NCI-H1092 treated with DMSO at 0.1 percent for 48 hours (cell line): Measurements from ENCODE around the gene PROSER2.
"Not testable (repeated sequence)": the region's sequence is repeated elsewhere in the genome, so short reads cannot be mapped to it uniquely, and the experiment has no call there.

Experiments
- DNase-seq: peaks from one replicate; lab custom pipeline; 2025; lab: John Stamatoyannopoulos, UW

The PROSER2 gene

DNA sequence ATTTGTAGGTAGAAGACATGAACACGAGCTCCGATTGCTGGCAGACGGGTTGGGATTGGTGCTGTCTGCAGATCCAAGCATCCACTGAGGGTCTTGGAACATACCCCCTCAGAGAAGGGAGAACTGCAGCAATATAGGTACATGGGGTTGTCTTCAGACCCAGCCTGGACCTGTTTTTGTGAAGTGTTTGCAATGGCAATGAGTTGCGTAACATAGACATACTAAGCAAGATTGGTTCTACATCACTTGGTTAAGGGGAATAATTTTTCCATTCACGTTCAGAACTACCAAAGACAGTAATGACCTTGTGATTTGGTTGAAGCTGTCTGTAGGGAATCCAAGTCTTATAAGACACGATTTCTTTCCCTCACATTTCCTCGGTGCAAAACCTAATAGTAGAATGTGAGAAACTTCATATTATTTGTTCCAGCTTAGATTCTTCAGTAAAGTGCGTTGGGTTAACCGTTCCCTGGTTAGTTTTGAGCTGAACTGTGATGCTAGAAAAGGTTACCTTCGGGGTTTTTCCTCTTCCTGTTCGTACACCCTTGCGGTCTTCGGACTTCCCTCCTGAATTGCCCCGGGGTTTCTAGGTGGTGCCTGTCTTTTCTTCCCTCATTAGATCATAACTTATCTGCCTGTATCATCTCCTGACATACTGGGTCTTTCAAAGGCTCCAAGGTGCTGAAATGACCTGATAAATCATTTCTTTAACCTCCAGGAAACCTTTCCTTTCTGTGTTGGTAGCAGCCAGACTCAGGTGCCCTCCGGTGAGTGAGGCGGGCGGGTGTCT lies 14.4 kb downstream of the PROSER2 start:
- no peak for DNase-seq

DNA sequence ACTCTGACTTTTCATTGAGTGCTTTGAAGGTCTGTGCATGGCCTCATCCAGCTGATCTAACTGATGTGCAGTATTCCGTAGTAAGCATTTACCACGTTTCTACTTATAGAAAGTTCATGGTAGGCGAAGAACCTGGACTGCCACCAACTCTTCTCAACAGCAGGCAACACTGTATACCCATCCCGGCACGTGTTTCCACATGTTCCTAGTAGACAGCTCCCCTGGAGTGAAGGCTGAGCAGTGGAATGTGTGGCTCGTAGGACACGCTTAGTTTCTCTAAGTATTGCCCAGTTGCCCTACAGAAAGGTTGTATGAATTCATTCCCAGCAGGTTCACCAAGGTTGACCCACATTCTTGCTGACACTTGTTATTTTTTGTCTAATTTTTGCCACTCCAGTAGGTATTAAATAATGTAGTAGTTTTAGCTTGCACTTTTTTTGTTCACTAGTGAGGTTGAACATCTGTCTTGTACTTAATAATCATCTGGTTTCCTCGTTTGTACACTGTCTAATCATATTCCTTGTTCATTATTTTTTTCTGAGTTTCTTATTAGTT lies 15.2 kb downstream of the PROSER2 start:
- no peak for DNase-seq

DNA sequence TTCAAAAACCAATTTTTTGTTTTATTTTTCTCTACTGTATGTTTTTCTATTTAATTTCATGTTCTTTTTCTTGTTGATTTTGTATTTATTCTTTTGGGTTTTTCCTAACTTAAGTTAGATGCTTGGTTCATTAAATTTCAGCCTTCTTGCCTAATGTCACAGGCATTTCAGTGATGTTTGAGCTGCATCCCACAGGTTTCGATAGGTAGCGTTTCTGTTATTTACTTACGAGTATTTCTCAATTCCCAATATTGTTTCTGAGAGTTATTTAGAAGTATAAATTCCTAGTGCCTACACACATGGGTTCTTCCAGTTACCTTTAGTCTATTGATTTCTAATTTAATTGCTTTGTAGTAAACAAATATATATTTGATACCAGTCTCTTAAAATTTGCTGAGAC lies 18.2 kb downstream of the PROSER2 start:
- DNase-seq: no peak

DNA sequence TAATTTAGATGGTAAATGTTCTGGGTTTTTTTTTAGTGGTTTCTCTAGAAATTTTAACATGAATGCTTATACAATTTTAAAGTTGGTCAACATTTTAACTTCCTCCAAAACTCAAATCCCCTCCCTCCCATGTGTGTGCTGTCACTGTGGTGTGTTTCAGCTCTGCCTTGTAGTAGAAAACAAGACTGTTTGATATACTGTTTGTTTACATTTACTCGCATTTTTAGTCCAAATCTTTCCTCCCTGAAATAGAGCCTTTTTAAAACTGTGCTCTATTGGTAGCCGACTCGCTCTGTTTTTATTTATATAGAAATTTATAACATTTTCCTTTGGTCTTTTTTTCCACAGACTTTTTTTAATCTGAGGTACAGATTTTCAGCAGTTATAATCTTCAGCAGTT lies 19.3 kb downstream of the PROSER2 start:
- no peak for DNase-seq

DNA sequence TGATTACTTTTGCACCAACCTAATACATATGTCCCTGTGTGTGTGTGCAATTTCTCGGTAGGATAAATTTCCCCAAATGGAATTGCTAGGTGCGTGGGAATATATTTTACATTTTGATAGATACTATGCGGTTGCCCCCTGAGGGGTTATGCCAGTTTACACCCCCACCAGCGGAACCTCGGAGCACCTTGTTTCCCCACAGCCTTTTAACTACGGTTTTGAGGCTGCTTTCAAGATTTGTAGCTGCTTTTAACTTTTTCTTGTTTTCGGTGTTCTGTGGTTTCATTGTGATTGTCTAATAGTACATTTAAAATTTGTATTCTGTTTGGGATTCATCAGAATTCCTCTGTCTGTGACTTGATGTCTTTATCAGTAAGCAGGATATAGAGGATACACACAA lies 22.0 kb downstream of the PROSER2 start:
- DNase-seq: no peak

DNA sequence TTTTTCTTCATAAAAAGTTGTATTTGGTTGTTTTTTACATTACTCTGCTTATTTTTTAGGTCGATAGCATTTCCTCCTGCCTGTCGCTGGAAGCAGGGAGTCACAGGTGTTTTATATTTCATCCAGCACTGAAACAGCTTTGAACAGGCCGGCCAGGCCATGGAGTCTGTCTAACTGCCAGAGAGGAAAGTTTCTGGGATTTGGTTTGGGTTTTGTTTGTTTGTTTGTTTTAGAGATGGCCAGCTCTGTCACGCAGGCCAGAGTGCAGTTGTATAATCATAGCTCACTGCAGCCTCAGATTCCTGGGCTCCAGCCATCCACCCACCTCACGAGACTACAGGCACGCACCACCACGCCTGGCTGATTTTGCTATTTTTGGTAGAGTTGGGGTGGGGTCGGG lies 23.4 kb downstream of the PROSER2 start:
- DNase-seq: no peak

DNA sequence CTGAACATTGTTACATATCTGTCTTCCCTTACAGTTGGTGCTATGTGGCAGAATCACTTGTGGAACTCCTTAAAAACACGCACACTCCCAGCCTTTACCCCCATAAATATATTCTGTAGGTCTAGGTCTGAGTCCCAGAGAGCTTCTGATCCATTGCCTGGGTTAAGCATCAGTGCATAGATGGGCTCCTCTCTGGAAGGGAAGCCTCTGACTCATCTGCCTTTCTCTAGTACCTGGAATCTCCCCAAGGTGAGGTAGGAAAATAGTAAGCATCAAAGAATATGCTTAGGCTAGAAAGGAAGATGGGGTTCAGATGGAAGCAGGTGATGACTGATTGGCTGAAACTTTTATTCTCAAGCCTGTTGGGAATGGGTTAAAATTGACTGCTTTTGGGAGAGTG lies 26.1 kb downstream of the PROSER2 start:
- no peak for DNase-seq

DNA sequence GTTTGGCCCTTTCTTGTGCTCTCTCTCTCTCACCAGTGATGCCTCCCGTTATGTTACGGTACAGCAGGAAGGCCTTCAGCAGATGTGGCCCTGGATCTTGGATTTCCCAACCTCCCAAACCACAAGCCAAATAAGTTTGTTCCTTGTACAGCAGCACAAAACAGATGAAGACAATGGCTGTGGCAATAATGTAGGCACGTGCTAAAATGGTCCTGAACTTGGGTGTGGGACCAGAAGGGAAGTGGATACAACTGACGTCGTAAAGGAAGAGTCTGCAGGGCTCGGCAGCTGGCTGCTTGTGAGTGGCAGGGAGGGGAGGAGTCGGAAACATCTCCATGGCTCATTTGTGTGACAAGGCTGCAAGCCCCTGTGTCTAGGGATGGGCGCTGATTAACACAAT lies 26.8 kb downstream of the PROSER2 start:
- no peak for DNase-seq

DNA sequence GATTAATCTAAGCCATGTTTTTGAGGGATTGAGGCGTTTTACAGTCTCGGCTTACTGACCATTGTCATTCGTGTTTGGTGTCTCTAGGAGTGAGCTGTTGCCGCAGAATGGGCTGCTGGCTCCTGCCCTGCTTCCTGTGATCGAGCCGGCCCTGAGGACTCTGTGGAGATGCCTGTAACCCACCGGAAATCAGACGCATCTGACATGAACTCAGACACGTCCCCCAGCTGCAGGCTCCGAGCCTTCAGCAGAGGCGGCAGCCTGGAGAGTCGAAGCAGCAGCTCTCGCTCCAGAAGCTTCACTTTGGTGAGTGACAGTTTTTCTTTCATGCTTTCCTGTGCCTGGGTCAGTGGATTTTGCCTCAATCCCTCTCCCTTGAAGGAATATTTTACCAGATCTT lies 28.8 kb downstream of the PROSER2 start:
- no peak for DNase-seq

DNA sequence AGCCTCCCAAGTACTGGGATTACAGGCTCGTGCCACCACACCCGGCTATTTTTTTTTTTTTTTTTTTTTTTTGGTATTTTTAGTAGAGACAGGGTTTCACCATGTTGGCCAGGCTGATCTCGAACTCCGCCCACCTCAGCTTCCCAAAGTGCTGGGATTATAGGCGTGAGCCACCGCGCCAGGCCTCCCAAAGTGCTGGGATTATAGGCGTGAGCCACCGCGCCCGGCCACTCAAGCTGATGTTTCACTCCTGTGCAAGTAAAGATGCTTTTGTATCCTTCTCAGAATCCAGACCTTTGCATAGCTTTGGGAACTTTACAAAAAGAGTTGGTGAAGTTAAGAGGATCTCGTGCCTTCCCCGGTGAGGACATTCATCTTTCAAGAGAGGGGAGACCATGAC lies 29.5 kb downstream of the PROSER2 start:
- DNase-seq: not testable (repeated sequence)

DNA sequence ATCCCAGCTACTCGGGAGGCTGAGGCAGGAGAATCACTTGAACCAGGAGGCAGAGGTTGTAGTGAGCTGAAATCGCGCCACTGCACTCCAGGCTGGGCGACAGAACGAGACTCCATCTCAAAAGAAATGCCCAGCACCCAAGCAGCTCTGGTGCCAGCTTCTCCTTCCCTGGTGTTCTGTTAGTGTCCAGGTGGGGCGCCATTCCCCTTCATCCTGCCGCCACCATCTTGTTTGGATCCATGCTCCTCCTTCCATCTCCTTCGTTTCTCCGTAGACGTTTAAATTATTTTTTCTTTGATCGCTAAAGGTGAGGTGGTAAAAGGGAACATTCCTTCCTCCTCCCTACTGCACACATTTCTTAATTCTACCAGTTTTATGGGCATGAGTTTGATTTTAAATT lies 30.3 kb downstream of the PROSER2 start:
- no peak for DNase-seq

DNA sequence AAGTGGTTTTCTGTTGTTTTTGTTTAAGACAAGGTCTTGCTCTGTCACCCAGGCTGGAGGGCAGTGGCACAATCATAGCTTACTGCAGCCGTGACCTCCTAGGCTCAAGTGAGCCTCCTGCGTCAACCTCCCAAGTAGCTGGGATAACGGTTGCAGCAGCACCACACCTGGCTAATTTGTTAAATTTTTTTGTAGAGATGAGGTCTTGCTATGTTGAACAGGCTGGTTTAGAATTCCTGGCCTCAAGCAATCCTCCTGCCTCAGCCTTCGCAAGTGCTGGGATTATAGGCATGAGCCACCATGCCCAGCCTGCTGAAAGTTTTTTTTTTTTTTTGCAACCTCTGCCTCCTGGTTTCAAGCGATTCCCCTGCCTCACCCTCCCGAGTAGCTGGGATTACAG lies 31.1 kb downstream of the PROSER2 start:
- no peak for DNase-seq

DNA sequence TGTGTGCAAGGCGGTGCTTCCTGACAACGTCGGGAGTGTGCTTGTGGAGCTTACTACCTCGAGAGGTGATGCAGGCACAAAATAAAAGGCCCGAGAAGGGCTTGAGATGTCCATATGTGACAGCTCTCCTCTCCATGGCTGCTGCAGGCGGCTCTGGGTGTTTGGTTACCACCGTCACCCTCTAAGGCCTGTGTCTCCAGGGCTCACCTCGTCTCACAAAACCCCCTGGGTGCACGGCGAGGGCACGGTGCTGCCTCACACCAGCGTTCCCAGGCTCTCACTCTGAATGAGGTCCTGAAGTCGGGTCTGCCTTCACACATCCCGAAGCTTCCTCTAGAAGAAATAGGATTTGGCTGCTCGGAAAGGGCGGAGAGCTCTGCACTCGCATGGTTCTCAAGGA lies 32.9 kb downstream of the PROSER2 start:
- DNase-seq: no peak

DNA sequence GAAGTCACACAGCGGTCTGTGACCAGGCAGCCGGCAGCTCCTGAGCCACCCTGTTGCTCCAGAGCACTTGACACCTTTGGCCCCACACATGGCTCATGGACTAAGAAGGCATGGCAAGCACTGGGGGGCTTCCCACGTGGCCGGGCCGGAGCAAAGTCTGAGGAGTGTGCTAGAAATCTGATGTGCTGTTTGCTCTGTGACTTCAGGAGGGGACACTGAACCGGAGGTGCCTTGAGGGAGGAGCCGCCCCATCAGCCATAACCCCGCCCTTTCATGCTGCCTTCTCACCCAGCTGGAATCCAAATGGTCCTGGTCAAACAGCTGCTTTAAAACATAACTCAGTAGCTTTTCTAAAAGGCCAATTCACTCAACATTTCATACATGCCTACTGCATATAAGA lies 33.5 kb downstream of the PROSER2 start:
- DNase-seq: no peak

DNA sequence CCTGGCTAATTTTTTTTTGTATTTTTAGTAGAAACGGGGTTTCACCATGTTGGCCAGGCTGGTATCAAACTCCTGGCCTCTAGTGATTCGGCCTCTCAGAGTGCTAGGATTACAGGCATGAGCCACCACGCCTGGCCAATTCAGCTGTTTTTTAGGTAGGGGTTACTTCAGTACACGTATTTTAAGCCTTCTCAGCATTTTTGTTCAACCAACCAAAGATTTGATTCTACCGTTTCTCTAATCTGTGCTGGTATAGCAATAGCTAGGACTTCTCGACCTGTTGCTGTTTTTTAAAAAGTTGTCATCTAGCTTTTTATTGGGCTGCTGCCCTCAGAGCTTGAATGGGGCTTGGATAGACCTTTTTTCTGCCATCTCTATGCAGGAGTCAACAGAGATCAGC lies 34.9 kb downstream of the PROSER2 start:
- no peak for DNase-seq

DNA sequence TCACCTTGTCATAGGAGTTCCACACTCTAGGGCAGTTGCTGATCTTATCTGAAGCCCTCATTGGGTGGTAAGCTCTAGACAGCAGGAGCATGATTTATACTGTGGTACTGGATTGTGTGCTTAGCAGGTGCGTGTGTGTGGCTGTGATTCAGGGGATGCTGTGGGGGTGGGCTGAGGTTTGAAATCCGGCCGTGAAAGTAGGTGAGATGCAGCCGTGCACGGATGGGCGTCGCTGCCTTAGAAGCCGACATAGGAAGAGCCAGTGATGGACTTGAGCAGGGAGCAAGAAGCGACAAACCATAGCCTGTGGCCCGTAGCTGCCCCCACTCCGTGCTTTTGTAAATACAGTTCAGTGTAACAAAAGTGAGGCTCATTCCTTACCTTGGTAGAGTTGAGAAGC lies 38.2 kb downstream of the PROSER2 start:
- DNase-seq: no peak

DNA sequence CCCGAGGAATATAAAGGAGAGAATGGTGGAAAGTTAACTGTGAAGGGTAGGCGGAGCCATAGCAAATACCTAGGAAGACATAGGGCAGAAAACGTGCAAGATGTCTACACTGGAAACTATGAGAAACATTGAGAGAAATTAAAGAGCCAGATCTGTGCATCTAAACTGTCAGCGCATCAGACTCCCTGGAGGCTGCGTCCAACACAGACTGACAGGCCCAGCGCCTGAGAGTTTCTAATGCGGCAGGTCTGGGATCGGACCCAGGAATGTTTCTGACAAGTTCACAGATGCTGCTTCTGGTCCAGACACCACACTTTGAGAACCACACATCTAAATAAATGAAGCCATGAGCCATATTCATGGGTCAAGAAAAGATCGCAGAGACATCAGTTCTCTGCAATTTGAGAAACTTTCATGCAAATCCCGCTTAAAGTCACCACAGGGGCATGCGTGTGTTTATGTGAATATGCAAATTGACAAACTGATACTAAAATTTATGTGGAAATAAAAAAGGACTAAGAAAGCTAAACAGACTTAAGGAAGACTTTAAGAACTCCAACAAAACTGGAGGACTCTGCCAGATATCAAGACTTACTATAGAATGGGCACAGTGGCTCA lies 38.8 kb downstream of the PROSER2 start:
- no peak for DNase-seq

DNA sequence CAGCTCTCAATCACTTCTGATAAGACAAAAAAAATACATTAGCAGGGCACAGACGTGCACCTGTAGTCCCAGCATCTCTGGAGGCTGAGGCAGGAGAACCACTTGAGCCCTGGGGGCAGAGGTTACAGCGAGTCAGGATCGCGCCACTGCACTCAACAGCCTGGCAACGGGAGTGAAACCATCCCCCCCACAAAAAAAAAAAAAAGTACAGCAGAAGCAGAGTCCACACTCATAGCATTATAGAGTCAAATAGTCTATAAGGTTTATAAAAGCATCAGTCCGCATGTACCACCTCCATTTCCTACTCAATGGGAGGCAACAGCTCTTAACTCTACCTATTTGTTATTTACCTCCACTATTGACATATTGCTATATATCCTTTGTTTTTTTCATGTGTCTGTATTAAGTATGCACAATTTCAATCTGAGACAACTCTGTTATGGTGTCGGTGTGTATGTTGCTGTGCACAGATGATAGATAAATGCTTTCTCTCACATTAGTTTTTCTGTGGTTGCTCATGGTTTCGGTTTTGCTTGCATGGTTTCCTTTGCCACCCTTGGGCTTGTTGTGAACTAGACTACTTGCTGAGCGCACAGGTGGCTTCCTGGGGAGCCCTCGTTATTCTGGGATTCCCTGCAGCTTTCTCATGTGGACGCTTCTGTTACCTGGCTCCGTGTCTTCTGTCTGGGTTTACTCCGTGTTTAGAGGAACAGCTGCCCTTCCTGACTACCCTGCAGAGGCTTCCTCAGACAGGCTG lies 40.4 kb downstream of the PROSER2 start:
- DNase-seq: no peak

DNA sequence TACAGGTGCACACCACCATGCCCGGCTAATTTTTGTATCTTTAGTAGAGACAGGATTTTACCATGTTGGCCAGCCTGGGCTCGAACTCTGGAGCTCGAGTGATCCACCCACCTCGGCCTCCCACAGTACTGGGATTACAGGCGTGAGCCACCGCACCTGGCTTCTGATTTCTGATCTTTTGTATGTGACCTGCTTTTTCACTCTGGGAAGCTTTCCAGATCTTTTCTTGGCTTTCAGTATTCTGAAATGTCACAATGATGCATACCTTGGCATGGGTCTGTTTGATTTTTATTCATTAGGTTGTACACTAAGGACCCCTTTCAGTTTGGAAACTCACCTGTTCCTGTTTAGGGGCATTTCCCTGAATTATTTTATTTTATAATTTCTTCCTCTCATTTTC lies 41.6 kb downstream of the PROSER2 start:
- DNase-seq: no peak

DNA sequence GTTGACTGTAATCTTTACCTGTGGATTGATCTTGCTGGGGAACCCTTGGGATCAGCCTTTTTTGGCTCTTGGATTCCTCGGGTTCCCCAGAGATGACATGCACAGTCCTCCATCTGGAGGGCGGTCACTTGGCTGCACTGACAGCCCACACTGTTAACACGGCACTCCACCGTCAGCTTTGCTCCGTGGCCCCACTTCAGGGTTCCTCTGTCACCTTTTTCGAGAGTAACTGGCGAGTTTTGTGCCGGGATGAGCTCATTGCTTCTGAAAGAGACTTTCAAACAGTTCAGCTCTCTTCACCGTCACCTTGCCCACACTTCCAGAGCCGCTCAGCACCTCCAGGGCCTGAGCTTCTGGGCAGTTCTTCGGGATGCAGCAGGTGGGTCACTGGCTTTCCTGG lies 42.4 kb downstream of the PROSER2 start:
- DNase-seq: no peak

DNA sequence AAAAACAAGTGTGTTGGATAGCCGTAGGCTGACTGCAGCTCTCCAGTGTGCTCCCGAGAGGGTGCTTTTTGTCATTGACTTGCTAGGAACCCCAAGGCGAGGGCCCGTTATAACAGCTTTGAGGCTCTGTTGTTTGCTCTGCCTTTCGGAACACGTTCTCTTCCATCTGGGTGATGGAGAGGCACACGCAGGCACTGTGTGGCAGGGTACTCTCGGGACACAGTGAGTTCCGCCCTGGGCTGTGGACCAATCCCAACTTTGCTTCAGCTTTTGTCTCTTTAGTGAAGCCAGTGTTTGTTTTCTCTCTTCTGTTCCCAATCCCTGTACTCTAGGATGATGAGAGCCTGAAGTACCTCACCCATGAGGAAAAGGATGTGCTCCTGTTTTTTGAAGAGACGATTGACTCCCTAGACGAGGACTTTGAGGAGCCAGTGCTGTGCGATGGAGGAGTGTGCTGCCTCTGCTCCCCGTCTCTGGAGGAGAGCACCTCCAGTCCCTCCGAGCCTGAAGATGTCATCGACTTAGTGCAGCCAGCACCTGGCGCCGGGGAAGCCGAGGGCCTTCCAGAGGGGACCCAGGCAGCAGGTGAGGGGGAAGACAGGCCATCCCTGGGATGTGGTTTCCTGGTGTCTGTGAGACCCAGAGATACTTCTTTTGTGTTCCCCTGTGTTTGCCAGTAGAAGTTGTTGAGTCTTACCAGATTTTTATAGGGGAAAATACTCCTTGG lies 43.2 kb downstream of the PROSER2 start:
- DNase-seq: no peak

DNA sequence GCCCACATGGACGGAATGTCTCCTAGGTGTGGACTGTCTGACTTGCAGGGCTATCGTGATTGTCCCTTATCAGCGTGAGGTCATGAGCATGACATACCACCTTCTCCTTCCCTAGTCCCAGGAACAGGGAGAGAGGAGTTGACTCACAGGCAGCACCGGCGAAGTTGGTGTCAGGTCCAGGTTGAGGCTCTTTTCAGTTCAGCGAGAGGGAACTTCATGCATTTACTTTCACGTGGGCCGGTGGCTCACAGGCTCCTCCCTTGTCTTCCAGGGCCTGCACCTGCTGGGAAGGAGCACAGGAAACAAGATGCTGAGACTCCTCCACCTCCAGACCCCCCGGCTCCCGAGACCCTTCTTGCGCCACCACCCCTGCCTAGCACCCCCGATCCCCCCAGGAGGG lies 46.1 kb downstream of the PROSER2 start:
- DNase-seq: no peak
